ENCODE results near the gene CHCHD5. TPM values are rescaled to one million over a fixed set of nuclear protein-coding genes. Genes with fewer than 3 reads are reported as not detected.
"Not testable (repeated sequence)": the region's sequence is repeated elsewhere in the genome, so short reads cannot be mapped to it uniquely, and the experiment has no call there.

The CHCHD5 gene
- polyA plus RNA-seq, 4 donors, result 28.0 to 50.8 (median 38.8) TPM

DNA sequence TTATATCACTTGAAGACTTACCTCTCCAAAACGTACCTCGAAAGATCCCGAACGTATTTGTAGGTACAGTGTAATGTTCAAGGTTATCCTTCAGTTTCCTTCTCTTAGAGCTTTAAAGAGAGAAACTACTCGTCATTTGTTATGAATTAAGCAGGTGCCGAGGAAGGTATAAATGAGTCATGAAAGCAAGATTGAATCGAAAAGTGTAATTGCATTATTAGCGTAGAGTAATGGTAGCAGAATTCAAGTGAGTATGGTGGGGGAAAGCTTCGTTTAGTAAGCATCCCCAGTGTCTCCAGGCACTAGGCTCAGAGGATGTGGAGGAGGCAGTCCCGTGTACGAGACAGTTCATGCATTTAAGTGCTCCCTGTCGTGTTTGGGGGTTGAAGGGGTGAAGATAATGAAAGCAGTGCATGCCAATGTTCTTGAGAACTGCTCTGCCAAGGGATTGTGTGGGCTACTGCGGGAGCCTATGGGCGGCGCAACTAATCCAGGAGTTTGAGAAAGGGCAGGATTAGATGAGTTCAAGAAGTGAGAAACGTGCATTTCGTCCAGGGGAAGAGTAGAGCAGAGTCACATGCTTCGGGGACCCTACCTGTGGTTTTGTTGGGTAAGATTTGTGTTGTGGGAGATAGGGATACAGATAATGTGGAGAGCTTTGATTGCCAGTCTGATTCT lies 41.3 kb upstream of the CHCHD5 start:
- DNase-seq (peak in 1 of 2 donors; percentile 17), FAIRE-seq (no peak)
- H3K27ac ChIP-seq (ENCODE audit: low read depth in 1 of 3, low read length in 2 of 3), result peak overlapping the region in 2 of 3 donors; percentile 77 to 91

DNA sequence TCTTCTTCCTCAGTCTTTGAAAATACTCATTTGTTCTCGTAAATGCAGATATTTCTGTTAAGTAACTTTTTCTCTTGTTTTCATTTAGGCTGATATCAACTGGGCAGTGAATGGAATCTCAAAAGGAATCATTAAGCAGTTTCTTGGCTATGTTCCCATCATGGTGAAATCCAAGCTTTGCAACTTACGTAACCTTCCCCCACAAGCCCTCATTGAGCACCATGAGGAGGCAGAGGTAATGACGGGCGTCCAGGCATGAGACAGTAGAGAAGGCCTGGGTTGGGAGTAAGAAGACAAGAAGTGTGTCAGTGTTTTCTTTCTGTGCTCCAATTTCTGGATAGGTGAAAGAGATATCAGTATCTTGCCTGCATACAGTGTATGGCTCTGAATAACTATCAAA lies 37.1 kb upstream of the CHCHD5 start:
- DNase-seq (no peak), FAIRE-seq (no peak)
- Histone ChIP-seq H3K27ac (ENCODE audit: low read depth in 1 of 3, low read length in 2 of 3) (no peak overlapping the region), H3K4me3 (ENCODE audit: low read depth in 1 of 3, low read length in 3 of 3) (no peak overlapping the region), H3K4me1 (ENCODE audit: control insufficient read depth in 3 of 3, insufficient read depth in 2 of 3, low read depth in 1 of 3, low read length in 2 of 3) (peaks cover 5 to 7% (median 5%) of the 10 kb centered on the region in 3 donors), H3K36me3 (ENCODE audit: control insufficient read depth in 3 of 3, insufficient read depth in 2 of 3, low read depth in 1 of 3, low read length in 3 of 3) (peaks cover 7 to 31% (median 14%) of the 10 kb centered on the region in 3 donors), H3K27me3 (ENCODE audit: control insufficient read depth in 3 of 3, insufficient read depth in 3 of 3, low read length in 3 of 3) (no peaks in the 10 kb centered on the region), H3K9me3 (ENCODE audit: control insufficient read depth in 2 of 2, insufficient read depth in 1 of 2, low read depth in 1 of 2, low read length in 1 of 2) (no peaks in the 10 kb centered on the region)
- WGBS, 3 donors, result 88 to 94% (median 93%) methylated on average over 4 of the region's 4 CpGs

More for the DNA sequence above, 41.3 kb upstream of the CHCHD5 start:
- Histone ChIP-seq H3K4me1 (ENCODE audit: control insufficient read depth in 3 of 3, insufficient read depth in 2 of 3, low read depth in 1 of 3, low read length in 2 of 3) (peaks cover 5 to 7% (median 5%) of the 10 kb centered on the region in 3 donors), H3K4me3 (ENCODE audit: low read depth in 1 of 3, low read length in 3 of 3) (peak overlapping the region; percentile 70 to 85 (median 70)), H3K9me3 (ENCODE audit: control insufficient read depth in 2 of 2, insufficient read depth in 1 of 2, low read depth in 1 of 2, low read length in 1 of 2) (no peaks in the 10 kb centered on the region), H3K27me3 (ENCODE audit: control insufficient read depth in 3 of 3, insufficient read depth in 3 of 3, low read length in 3 of 3) (no peaks in the 10 kb centered on the region), H3K36me3 (ENCODE audit: control insufficient read depth in 3 of 3, insufficient read depth in 2 of 3, low read depth in 1 of 3, low read length in 3 of 3) (peaks cover 0 to 12% (median 5%) of the 10 kb centered on the region in 3 donors)
- 1 to 5% (median 2%) methylated on average over 18 of the region's 18 CpGs for WGBS, 3 donors

- no peak overlapping the region for H3K27ac ChIP-seq (ENCODE audit: low read depth in 1 of 3, low read length in 2 of 3)
- no peaks in the 10 kb centered on the region for H3K27me3 ChIP-seq (ENCODE audit: control insufficient read depth in 3 of 3, insufficient read depth in 3 of 3, low read length in 3 of 3)
- FAIRE-seq (no peak), DNase-seq (no peak)
- no peak overlapping the region for H3K4me3 ChIP-seq (ENCODE audit: low read depth in 1 of 3, low read length in 3 of 3)
- H3K36me3 ChIP-seq (ENCODE audit: control insufficient read depth in 3 of 3, insufficient read depth in 2 of 3, low read depth in 1 of 3, low read length in 3 of 3), result peaks cover 11 to 41% (median 19%) of the 10 kb centered on the region in 3 donors
- 94 to 100% (median 96%) methylated on average over 2 of the region's 2 CpGs for WGBS, 3 donors
- H3K9me3 ChIP-seq (ENCODE audit: control insufficient read depth in 2 of 2, insufficient read depth in 1 of 2, low read depth in 1 of 2, low read length in 1 of 2), result no peaks in the 10 kb centered on the region
- H3K4me1 ChIP-seq (ENCODE audit: control insufficient read depth in 3 of 3, insufficient read depth in 2 of 3, low read depth in 1 of 3, low read length in 2 of 3), result no peaks in the 10 kb centered on the region
Observed at GRCh38 chr2:112548980-112549379, 35.4 kb upstream of the CHCHD5 start.

- H3K27me3 ChIP-seq (ENCODE audit: control insufficient read depth in 3 of 3, insufficient read depth in 3 of 3, low read length in 3 of 3), result no peaks in the 10 kb centered on the region
- FAIRE-seq (no peak), DNase-seq (no peak)
- peaks cover 0 to 15% of the 10 kb centered on the region in 2 donors for H3K9me3 ChIP-seq (ENCODE audit: control insufficient read depth in 2 of 2, insufficient read depth in 1 of 2, low read depth in 1 of 2, low read length in 1 of 2)
- no peak overlapping the region for H3K27ac ChIP-seq (ENCODE audit: low read depth in 1 of 3, low read length in 2 of 3)
- H3K36me3 ChIP-seq (ENCODE audit: control insufficient read depth in 3 of 3, insufficient read depth in 2 of 3, low read depth in 1 of 3, low read length in 3 of 3), result peaks cover 10 to 57% (median 24%) of the 10 kb centered on the region in 3 donors
- H3K4me3 ChIP-seq (ENCODE audit: low read depth in 1 of 3, low read length in 3 of 3), result no peak overlapping the region
- no peaks in the 10 kb centered on the region for H3K4me1 ChIP-seq (ENCODE audit: control insufficient read depth in 3 of 3, insufficient read depth in 2 of 3, low read depth in 1 of 3, low read length in 2 of 3)
- 70 to 84% (median 77%) methylated on average over 3 of the region's 3 CpGs for WGBS, 3 donors
Observed at GRCh38 chr2:112566104-112566503, 18.3 kb upstream of the CHCHD5 start.

DNA sequence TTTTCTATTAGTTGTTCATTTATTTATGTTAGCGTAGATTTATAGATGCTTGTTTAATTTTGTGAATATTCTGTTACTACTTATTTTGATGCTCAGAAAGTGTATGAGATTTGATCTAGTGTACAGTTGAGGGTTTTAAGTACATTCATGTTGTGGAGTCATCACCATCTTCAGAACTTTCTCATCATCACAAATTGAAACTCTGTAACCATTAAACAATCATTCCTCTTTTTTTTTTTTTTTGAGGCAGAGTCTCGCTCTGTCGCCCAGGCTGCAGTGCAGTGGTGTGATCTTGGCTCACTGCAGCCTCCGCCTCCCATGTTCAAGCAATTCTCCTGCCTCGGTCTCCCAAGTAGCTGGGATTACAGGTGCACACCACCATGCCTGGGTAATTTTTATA lies 17.9 kb upstream of the CHCHD5 start:
- DNase-seq; FAIRE-seq; H3K27ac ChIP-seq (ENCODE audit: low read depth in 1 of 3, low read length in 2 of 3); H3K4me3 ChIP-seq (ENCODE audit: low read depth in 1 of 3, low read length in 3 of 3); H3K27me3 ChIP-seq (ENCODE audit: control insufficient read depth in 3 of 3, insufficient read depth in 3 of 3, low read length in 3 of 3); H3K4me1 ChIP-seq (ENCODE audit: control insufficient read depth in 3 of 3, insufficient read depth in 2 of 3, low read depth in 1 of 3, low read length in 2 of 3): not testable (repeated sequence)
- peaks cover 10 to 57% (median 24%) of the 10 kb centered on the region in 3 donors for H3K36me3 ChIP-seq (ENCODE audit: control insufficient read depth in 3 of 3, insufficient read depth in 2 of 3, low read depth in 1 of 3, low read length in 3 of 3)
- peaks cover 0 to 15% of the 10 kb centered on the region in 2 donors for H3K9me3 ChIP-seq (ENCODE audit: control insufficient read depth in 2 of 2, insufficient read depth in 1 of 2, low read depth in 1 of 2, low read length in 1 of 2)
- 93 to 100% (median 94%) methylated on average over 5 of the region's 5 CpGs for WGBS, 3 donors

DNA sequence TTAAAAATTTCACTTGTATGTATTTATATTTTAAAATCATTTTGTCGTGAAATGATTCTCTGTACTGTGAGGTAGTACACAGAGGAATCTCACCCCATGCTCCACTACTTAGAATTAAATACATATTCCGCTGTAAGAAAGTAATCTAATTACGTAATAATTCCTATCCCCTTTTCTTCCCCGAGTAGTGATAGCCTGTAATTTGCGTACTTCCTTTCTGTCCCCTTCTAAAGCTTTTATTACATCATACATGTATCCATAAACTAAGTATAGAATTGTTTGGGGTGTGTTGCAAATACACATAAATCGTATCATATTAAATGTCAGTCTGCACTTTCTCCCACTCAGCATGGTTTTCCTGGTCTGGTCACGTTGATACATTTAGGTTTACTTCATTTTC lies 12.4 kb upstream of the CHCHD5 start:
- Histone ChIP-seq H3K27me3 (ENCODE audit: control insufficient read depth in 3 of 3, insufficient read depth in 3 of 3, low read length in 3 of 3) (no peaks in the 10 kb centered on the region), H3K9me3 (ENCODE audit: control insufficient read depth in 2 of 2, insufficient read depth in 1 of 2, low read depth in 1 of 2, low read length in 1 of 2) (peaks cover 0 to 15% of the 10 kb centered on the region in 2 donors), H3K36me3 (ENCODE audit: control insufficient read depth in 3 of 3, insufficient read depth in 2 of 3, low read depth in 1 of 3, low read length in 3 of 3) (peaks cover 16 to 51% (median 35%) of the 10 kb centered on the region in 3 donors), H3K4me1 (ENCODE audit: control insufficient read depth in 3 of 3, insufficient read depth in 2 of 3, low read depth in 1 of 3, low read length in 2 of 3) (no peaks in the 10 kb centered on the region), H3K27ac (ENCODE audit: low read depth in 1 of 3, low read length in 2 of 3) (no peak overlapping the region), H3K4me3 (ENCODE audit: low read depth in 1 of 3, low read length in 3 of 3) (no peak overlapping the region)
- FAIRE-seq, result no peak
- 83 to 86% (median 84%) methylated on average over 7 of the region's 7 CpGs for WGBS, 3 donors
- no peak for DNase-seq

GRCh38 chr2:112577756-112578155 lies 6.7 kb upstream of the CHCHD5 start:
- peaks cover 9 to 27% (median 15%) of the 10 kb centered on the region in 3 donors for H3K36me3 ChIP-seq (ENCODE audit: control insufficient read depth in 3 of 3, insufficient read depth in 2 of 3, low read depth in 1 of 3, low read length in 3 of 3)
- no peak overlapping the region for H3K4me3 ChIP-seq (ENCODE audit: low read depth in 1 of 3, low read length in 3 of 3)
- no peaks in the 10 kb centered on the region for H3K27me3 ChIP-seq (ENCODE audit: control insufficient read depth in 3 of 3, insufficient read depth in 3 of 3, low read length in 3 of 3)
- FAIRE-seq (no peak), DNase-seq (no peak)
- H3K27ac ChIP-seq (ENCODE audit: low read depth in 1 of 3, low read length in 2 of 3), result no peak overlapping the region
- H3K4me1 ChIP-seq (ENCODE audit: control insufficient read depth in 3 of 3, insufficient read depth in 2 of 3, low read depth in 1 of 3, low read length in 2 of 3), result peaks cover 0 to 3% (median 0%) of the 10 kb centered on the region in 3 donors
- WGBS, 3 donors, result 63 to 86% (median 71%) methylated on average over 4 to 5 of the region's 5 CpGs
- H3K9me3 ChIP-seq (ENCODE audit: control insufficient read depth in 2 of 2, insufficient read depth in 1 of 2, low read depth in 1 of 2, low read length in 1 of 2), result no peaks in the 10 kb centered on the region

DNA sequence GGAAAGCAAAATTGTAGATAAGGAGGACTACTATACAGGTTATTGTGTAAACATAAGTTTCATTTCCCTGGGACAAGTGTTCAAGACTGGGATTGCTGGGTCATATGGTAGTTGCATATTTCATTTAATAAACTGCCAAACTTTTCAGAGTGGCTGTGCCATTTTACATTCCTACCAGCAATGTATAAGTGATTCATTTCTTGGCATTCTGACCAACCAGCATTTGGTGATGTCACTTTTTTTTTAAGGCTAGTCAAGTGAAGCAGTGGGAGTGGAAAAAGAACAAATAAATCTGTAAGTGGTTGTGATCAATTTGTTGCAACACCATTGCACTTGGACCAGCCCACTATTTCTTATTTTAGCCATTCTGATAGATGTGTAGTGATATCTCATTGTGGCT lies 5.2 kb upstream of the CHCHD5 start:
- peaks cover 0 to 9% (median 0%) of the 10 kb centered on the region in 3 donors for H3K4me1 ChIP-seq (ENCODE audit: control insufficient read depth in 3 of 3, insufficient read depth in 2 of 3, low read depth in 1 of 3, low read length in 2 of 3)
- peak in 1 of 2 donors; percentile 4 for DNase-seq
- H3K27me3 ChIP-seq (ENCODE audit: control insufficient read depth in 3 of 3, insufficient read depth in 3 of 3, low read length in 3 of 3), result no peaks in the 10 kb centered on the region
- FAIRE-seq, result no peak
- no peaks in the 10 kb centered on the region for H3K9me3 ChIP-seq (ENCODE audit: control insufficient read depth in 2 of 2, insufficient read depth in 1 of 2, low read depth in 1 of 2, low read length in 1 of 2)
- H3K36me3 ChIP-seq (ENCODE audit: control insufficient read depth in 3 of 3, insufficient read depth in 2 of 3, low read depth in 1 of 3, low read length in 3 of 3), result peaks cover 3 to 16% (median 10%) of the 10 kb centered on the region in 3 donors
- H3K4me3 ChIP-seq (ENCODE audit: low read depth in 1 of 3, low read length in 3 of 3), result no peak overlapping the region
- no peak overlapping the region for H3K27ac ChIP-seq (ENCODE audit: low read depth in 1 of 3, low read length in 2 of 3)
